Measurements from ENCODE around the gene BOC.

Gene BOC

DNA sequence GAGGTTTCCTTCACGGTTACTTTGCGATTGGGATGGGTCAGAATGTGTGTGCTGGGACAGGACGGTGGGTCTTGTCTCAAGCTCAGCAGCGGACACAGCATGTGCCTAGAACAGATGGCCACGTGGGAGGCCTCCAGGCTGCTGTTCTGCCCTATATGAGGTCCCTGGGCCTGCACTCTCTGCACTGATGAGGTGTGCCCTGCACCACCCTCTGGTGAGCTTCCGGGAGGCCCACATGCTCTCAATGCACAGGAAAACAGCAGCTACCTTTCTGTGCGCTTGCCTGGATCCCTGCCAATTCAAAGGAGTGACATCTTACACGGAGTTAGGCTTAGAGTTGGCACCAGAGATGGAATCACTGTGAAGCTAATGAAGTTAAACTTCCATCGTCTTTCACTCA lies 59.8 kb downstream of the BOC start:
- no peak for DNase-seq (ENCODE audit: low spot score)

DNA sequence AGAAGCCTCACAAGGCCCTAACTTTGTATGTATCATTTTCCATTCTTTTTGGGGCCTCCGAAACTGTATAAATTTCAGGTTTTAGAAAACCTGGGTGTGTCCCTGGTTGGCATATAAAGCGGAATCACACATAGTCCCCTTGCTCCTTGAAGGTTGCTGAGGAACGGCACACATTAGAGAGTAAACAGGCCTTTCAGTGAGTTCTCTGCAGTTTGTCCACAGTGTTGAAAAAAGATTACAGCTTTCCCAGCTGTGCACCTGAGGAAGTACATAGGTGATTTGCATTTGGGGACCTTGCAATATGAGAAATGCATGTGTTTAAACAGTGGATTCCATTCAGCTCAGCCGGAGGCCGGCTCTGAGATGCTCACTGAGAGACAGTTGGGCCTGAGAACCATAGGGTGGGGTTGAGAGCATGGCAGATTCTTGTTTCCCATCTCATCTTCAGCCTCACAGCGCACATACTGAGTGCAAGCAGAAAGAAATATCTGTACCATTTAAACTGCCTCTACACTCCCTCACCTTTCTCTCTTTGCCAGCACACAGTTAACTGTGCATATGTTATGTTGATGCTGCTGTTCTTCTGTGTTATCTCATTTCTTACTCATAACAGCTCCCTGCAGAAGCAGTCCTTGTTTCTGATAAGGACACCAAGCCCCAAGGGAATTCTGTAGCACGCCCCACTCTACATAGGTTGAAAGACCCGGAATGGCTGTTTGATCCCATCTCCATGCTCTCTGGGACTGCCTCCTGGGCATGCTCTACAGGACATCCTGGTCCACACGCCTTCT lies 60.4 kb downstream of the BOC start:
- DNase-seq (ENCODE audit: low spot score): no peak

DNA sequence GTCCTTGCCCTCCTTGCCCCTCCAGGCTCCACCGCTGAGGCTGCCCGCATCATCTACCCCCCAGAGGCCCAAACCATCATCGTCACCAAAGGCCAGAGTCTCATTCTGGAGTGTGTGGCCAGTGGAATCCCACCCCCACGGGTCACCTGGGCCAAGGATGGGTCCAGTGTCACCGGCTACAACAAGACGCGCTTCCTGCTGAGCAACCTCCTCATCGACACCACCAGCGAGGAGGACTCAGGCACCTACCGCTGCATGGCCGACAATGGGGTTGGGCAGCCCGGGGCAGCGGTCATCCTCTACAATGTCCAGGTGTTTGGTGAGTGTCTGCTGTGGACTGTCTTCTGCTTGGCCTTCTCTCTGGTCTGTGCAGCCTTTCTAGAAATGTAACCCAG lies 61.0 kb downstream of the BOC start:
- DNase-seq (ENCODE audit: low spot score): no peak

DNA sequence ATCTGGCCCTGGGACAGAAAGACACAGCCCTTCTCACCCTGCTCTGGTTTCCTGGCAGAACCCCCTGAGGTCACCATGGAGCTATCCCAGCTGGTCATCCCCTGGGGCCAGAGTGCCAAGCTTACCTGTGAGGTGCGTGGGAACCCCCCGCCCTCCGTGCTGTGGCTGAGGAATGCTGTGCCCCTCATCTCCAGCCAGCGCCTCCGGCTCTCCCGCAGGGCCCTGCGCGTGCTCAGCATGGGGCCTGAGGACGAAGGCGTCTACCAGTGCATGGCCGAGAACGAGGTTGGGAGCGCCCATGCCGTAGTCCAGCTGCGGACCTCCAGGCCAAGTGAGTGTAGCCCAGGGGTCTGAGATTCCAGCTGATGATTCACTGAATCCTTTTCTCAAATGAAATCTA lies 61.7 kb downstream of the BOC start:
- no peak for DNase-seq (ENCODE audit: low spot score)

DNA sequence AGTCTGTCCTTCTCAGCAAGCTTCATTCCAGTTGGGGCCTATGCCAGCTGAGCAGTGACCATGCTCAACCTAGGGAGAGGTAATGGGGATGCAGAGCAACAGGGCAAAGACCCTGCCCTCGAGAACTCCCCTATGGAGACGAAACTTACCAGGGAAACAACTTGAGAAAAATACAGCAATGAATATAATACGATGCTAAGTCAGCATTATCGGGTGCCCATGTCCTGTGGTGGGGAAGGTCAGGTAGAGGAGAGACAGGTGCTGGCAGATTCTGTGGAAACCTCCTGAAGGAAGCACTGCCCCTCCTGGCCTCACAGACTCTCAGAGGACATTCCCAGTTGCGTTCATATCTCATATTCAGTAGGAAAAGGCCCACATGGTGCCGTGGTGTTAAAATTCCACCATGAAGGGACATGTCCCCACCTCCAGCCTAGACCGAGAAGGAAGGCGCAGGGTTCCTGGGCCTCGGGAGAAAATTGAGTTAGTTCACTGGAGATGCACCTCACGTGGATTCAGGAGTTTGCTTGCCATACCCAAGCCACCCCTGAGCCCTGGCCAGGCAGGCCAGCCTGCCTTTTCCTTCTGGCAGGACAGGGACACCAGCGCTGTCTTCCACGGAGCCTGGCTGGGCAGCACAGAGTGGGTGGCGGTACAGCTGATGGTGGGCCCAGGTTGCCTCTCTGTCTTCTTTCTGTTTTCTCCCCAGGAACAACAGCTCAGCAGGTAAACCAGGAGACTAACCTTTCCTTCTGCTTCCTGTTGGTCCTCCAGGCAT lies 62.4 kb downstream of the BOC start:
- no peak for DNase-seq (ENCODE audit: low spot score)

DNA sequence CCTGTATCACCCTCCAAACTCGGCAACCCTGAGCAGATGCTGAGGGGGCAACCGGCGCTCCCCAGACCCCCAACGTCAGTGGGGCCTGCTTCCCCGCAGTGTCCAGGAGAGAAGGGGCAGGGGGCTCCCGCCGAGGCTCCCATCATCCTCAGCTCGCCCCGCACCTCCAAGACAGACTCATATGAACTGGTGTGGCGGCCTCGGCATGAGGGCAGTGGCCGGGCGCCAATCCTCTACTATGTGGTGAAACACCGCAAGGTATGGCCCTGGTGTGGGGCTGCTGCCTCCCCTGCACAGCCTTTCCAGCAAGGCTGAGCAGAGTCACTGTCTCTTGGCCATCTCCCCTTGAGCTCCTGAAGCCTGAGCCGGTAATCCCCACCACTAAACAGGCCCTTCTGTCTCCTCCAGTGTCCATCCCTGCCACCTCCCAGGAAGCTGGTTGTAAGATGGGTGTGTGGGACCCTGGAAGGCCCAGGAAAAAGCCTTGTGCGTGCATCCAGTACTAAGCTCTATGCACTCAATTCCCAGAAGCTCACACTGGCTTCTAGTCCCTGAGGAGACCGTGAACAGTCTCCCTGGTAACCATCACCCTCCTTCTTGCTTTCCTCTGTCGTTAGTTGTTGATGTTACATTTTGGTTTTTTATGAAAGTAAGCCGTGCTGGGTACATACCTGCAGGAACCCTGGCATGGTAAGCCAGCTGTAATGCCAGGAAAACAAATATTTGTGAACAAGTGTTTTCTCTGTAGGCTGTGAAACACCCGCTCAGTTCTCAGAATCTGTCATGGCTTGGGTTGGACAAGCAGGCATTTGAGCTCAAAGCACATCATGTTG lies 63.3 kb downstream of the BOC start:
- no peak for DNase-seq (ENCODE audit: low spot score)

DNA sequence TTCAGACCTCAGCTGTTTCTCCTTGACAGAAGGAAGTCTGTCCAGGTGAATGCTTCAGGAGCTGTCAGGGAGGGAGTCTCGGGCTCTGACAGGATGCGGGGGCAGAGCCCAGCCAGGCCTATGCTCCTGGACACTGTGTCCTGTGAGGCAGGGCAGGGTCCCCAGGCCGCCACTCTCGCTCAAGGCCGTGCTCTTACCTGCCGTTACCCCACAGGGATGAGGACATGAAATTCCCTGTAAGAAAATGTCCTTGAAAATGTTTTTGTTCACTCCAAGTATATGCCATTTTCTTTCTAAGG lies 63.9 kb downstream of the BOC start:
- no peak for DNase-seq (ENCODE audit: low spot score)

DNA sequence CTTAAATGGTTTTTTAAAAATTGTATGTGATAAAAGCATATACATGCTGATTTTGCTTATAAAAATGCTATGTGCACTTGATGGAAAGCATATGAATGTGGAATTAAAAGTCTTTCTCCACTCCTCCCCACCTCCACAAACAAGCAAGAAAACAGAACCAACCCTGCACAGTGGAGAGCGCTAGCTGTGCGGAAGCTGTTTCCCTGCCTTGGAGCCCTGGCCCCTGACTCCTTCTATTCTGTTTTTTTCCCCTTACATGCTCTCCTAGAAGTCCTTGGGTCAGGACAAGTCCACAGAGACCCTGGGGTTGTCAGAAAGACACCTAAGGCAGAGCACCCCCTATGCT lies 64.2 kb downstream of the BOC start:
- DNase-seq (ENCODE audit: low spot score): no peak

DNA sequence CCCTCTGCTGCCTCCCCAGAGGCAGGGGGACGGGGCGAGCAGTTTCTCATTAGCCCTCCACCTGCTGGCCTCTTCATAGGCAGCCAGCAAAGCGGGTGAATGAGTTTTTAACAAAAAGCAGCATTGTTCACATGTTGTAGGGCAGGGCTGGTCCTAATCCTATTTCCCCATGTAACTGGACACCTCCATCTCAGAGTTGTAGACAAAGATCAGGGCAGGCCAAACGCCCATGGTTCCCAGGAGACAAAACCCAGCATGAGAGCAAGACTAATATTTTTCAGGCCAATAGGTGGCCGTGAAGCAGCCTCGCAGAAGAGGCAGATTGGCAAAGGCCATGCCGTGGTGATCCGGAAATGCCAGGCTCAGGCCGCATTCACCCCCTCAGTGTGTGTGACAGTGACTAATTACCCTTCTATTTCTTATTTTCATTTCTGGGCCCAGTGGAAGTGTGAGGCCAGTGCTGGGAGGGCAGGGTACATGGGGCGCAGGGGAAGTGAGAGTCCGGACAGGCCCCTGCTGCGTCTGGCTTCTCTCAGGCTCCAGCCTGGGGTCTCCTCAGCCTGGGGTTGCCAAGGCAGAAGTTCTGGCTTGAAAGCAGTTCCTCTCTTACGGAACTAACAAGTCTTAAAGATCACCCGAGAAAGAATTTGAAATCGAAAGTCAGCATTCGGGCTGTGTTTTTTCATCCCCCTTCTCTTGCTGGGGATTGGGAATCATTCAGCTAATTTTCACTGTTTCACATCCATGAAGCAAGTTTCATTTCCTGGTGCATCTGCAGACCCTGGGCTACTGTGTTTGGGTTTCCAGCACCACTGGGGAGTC lies 64.8 kb downstream of the BOC start:
- DNase-seq (ENCODE audit: low spot score): peak; percentile 55

DNA sequence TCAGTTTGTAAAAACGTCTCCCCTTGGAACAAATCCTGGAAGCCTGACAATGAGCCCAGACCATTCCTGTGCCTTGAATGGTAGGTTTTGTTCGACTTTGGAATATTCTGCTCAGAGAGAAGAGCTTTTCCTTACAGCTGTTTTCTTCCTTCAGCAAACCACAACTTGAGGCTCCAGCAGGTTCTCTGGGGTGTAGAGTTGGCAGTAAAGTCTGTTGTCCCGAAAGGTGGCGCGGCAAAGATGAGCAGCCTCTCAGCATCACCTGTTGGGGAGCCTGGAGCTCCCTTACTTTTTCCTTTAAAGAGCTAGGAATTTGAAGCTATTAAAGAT lies 65.4 kb downstream of the BOC start:
- DNase-seq (ENCODE audit: low spot score): no peak

DNA sequence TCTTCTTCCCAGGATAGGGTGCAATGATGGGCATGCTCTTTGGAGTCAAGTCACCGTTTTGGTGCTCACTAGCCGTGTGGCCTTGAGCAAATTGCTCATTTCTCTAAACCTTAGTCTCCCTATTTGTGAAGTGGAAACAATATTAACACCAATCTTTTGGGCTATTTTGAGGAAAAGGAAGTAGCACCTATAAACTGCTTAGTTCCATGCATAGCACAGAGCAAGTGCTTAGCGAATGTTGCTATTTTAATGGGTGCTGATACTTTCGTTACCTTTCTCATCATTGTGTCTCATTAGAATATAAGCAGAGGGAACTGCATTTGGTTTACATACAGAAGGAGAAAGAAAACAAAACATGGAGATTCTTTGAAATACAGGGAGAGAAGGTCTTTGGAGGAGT lies 66.1 kb downstream of the BOC start:
- no peak for DNase-seq (ENCODE audit: low spot score)

DNA sequence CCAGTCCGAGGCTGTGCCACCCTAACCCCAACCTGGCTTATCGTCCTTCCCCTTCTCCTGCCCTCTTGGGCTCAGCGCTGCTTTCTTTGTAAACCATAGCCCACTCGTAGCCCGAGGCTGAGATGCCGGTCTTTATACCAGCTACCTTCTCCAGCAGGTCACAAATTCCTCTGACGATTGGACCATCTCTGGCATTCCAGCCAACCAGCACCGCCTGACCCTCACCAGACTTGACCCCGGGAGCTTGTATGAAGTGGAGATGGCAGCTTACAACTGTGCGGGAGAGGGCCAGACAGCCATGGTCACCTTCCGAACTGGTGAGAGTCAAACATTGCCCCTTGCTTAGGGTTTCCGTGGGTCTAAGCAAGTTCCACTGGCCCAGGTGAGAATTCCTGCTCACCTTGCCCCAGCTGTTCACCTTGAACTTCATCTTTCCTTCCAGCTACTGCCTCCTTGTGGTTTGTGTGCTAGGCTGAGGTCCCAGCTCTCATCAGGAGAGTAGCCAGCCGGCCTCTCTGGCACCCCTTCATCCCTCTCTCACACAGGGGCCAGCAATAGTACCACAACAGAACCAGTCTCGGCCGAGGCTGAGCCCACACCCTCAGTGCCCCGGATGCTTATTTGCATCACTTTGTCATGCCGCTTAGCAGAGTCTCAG lies 66.7 kb downstream of the BOC start:
- DNase-seq (ENCODE audit: low spot score): no peak

DNA sequence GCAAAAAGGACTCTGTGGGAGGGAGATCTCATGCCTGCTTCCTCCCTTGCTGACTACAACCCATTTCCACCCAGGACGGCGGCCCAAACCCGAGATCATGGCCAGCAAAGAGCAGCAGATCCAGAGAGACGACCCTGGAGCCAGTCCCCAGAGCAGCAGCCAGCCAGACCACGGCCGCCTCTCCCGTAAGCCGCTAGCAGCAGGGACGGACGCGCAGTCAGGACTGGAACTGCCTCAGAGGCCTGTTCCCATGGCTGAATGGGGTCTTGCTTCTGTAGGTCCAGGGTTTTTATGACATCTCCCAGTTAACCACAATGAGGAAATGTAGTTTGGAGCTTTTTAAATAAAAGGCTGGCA lies 67.2 kb downstream of the BOC start:
- no peak for DNase-seq (ENCODE audit: low spot score)

DNA sequence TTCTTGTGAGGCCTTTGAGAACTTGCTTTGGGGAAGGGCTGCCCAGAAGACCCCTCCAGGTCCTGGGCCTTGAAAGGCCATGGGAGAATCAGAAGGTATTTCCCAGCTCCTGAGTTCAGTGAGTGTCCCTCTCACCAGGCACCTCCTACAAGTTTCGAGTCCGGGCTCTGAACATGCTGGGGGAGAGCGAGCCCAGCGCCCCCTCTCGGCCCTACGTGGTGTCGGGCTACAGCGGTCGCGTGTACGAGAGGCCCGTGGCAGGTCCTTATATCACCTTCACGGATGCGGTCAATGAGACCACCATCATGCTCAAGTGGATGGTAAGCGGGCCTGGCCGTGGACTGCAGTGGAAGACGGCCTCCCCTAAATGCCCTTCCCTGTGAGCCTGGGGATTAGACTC lies 68.3 kb downstream of the BOC start:
- no peak for DNase-seq (ENCODE audit: low spot score)

DNA sequence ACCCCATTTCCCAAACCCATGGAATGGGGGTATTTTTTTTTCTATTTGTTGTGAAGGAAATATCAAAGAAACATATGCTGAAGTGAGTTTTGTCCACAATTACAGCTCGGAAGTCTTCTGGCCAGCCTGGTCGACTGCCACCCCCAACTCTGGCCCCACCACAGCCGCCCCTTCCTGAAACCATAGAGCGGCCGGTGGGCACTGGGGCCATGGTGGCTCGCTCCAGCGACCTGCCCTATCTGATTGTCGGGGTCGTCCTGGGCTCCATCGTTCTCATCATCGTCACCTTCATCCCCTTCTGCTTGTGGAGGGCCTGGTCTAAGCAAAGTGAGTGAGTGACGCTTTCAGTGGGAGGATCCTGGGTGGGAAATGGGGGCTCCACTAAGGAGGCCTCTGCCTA lies 71.9 kb downstream of the BOC start:
- DNase-seq (ENCODE audit: low spot score): no peak

DNA sequence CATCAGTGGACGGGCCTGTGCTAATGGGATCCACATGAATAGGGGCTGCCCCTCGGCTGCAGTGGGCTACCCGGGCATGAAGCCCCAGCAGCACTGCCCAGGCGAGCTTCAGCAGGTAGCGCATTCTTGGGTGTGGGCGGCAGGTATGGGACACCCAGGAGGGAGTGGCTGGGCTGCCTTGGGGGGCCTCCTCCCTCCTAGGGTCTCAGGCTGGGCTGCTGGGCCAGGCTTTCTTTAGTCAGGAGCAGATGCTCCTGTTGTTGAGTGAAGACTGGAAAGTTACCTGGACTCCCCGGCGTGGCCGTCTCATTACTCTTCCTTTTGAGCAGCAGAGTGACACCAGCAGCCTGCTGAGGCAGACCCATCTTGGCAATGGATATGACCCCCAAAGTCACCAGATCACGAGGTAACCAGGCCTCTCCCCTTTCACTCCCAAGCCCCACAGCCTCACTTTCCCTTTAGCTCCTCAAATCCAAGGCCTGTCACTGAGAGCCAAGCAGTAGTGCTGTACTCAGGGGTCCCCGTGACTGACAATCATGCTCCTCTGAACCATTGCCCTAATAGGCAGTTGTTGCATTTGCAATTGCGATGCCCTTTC lies 73.2 kb downstream of the BOC start:
- DNase-seq (ENCODE audit: low spot score): no peak

DNA sequence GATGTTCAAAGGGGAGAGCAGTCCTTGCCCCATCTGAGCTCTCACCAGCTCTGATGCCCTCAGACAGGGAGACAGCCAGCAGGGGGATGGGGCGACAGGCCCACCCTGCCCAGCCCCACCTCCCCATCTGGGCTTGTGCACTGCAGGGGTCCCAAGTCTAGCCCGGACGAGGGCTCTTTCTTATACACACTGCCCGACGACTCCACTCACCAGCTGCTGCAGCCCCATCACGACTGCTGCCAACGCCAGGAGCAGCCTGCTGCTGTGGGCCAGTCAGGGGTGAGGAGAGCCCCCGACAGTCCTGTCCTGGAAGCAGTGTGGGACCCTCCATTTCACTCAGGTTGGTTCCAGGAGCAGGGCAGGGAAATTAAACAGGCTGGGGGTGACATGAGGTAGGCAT lies 73.9 kb downstream of the BOC start:
- no peak for DNase-seq (ENCODE audit: low spot score)

DNA sequence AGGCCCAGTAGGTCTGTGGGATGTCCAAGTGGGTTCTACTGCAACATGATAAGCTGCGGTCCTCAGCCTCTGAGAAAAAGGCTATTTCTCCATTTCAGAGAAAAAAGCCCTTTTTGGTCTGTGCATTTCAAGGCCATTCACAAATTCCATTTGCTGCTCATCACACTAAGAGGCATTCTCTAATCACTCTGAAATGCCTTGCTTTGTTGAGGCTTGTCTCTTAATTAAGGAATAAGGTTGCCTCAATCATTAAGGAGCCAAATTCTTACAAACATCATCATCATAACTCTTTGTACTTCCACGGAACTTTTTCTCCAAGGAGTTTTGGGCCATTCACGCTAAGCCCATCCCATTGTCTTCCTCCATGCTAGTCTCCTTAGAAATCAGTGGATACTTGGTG lies 74.4 kb downstream of the BOC start:
- DNase-seq (ENCODE audit: low spot score): no peak

DNA sequence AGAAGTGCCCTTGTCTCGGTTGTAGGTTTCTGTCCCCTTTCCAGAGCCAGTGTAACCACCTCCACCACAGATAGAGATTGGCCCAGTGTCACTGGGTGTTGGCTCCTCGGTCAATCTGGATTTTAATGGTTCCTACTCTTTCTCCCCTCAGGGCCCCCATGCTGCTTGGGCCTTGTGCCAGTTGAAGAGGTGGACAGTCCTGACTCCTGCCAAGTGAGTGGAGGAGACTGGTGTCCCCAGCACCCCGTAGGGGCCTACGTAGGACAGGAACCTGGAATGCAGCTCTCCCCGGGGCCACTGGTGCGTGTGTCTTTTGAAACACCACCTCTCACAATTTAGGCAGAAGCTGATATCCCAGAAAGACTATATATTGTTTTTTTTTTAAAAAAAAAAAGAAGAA lies 75.2 kb downstream of the BOC start:
- DNase-seq (ENCODE audit: low spot score): no peak

DNA sequence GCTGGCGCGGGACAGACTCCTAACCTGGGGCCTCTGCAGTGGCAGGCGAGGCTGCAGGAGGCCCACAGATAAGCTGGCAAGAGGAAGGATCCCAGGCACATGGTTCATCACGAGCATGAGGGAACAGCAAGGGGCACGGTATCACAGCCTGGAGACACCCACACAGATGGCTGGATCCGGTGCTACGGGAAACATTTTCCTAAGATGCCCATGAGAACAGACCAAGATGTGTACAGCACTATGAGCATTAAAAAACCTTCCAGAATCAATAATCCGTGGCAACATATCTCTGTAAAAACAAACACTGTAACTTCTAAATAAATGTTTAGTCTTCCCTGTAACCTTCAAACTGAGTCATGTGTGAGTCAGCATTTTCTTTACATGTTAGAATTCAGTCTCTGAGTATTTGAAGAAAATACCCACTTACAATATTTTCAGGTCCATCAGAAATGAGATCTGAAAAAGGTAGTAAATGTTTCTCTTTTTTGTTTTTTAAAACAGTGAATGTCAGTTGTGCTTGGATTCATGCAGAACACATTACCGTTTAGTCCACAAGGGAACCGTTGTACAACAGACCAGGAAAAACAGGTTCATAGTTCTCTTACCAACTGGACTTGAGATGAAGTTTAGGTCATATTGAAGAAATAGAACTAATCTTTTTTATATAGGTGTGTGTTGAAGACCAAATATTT lies 75.9 kb downstream of the BOC start:
- DNase-seq (ENCODE audit: low spot score): no peak

All from globus pallidus (tissue), 1 donor.